ENCODE measurements around the gene LPP. TPM values are rescaled to one million over a fixed set of nuclear protein-coding genes. Genes with fewer than 3 reads are reported as not detected.

The LPP gene
- total RNA-seq, 1 donor from 2014 or later, result 23.1 TPM

DNA sequence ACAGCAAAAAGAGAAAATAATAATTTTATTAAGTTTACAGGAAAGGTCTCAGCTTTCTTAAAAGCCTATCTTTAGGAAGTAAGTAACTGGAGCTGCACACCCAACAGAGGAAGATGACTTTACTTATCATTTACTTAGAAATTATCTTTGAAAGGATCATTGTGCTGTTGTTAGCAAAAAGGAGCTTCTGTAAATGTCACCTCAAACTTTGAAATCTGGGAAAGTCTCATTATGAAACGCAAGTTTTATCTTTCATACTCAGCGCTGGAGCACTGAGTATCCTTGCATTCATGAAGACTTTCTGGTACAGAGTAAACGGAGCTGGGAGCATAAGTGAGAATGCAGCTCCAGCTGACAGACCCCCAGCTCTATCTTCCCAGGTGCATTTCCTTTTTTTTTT, 526.6 kb downstream of the LPP start:
- no peak for DNase-seq
- peaks cover 2% of the 10 kb centered on the region for H3K27me3 Mint-ChIP-seq (ENCODE audit: unreplicated experiment)
- no peak overlapping the region for H3K4me3 Mint-ChIP-seq (ENCODE audit: unreplicated experiment)
- TF ChIP-seq, protein P1, sequence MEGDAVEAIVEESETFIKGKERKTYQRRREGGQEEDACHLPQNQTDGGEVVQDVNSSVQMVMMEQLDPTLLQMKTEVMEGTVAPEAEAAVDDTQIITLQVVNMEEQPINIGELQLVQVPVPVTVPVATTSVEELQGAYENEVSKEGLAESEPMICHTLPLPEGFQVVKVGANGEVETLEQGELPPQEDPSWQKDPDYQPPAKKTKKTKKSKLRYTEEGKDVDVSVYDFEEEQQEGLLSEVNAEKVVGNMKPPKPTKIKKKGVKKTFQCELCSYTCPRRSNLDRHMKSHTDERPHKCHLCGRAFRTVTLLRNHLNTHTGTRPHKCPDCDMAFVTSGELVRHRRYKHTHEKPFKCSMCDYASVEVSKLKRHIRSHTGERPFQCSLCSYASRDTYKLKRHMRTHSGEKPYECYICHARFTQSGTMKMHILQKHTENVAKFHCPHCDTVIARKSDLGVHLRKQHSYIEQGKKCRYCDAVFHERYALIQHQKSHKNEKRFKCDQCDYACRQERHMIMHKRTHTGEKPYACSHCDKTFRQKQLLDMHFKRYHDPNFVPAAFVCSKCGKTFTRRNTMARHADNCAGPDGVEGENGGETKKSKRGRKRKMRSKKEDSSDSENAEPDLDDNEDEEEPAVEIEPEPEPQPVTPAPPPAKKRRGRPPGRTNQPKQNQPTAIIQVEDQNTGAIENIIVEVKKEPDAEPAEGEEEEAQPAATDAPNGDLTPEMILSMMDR (IDR thresholded peaks at IDR 0.05; ENCODE audit: partially characterized antibody, unreplicated experiment), result no peak
- no peak overlapping the region for H3K27ac Mint-ChIP-seq (ENCODE audit: unreplicated experiment)
- H3K36me3 Mint-ChIP-seq (ENCODE audit: unreplicated experiment), result no peaks in the 10 kb centered on the region
- no peaks in the 10 kb centered on the region for H3K9me3 Mint-ChIP-seq (ENCODE audit: unreplicated experiment)
- H3K4me1 Mint-ChIP-seq (ENCODE audit: low read depth, unreplicated experiment), result peaks cover 2% of the 10 kb centered on the region

DNA sequence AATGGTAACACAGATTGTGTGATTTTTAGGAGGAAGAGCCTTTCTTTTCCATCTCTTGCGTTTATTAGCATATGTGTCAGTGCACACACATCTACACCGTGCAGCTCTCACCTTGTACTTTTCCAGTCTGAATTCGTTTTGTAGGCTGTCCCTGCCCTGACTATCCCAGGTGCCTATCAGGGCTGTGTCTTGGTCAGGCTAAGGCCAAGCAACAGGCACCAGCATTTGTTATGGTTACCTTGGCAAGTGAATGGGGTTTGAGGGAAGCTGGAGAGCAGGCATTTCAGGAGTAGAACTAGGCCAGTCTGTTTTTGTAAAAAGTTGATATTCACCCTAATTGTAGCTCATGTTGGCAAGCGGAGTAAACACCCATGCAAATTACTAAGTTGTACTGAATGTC, 528.4 kb downstream of the LPP start:
- no peaks in the 10 kb centered on the region for H3K36me3 Mint-ChIP-seq (ENCODE audit: unreplicated experiment)
- no peak overlapping the region for H3K27ac Mint-ChIP-seq (ENCODE audit: unreplicated experiment)
- H3K4me3 Mint-ChIP-seq (ENCODE audit: unreplicated experiment), result no peak overlapping the region
- peaks cover 2% of the 10 kb centered on the region for H3K27me3 Mint-ChIP-seq (ENCODE audit: unreplicated experiment)
- DNase-seq, result no peak
- H3K9me3 Mint-ChIP-seq (ENCODE audit: unreplicated experiment), result no peaks in the 10 kb centered on the region
- TF ChIP-seq, protein P1 (IDR thresholded peaks at IDR 0.05; ENCODE audit: partially characterized antibody, unreplicated experiment), result no peak
- peaks cover 2% of the 10 kb centered on the region for H3K4me1 Mint-ChIP-seq (ENCODE audit: low read depth, unreplicated experiment)

DNA sequence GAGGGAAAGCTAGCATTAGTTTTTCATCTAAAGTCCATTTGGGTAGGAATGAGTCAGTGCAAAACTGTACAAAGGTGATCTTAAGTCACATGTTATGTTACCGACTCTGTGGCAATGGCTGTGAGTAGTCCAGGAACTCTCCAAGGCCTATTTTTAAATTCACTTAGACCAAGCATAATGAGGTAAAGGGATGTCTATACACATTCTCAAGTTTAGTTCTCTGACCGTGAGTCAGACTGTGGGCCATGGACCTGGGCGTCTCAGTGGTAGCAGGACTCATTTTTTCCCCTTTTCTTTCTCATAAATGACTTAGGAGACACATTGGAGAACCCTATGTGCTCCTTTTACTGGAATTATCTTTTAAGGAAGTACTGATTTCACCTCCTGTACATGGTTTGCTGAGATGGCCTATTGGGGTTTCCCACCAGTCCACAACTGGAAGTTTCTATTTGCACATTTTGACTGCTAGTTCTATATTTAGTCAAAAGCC, 529.1 kb downstream of the LPP start:
- H3K27me3 Mint-ChIP-seq (ENCODE audit: unreplicated experiment), result peaks cover 2% of the 10 kb centered on the region
- no peaks in the 10 kb centered on the region for H3K9me3 Mint-ChIP-seq (ENCODE audit: unreplicated experiment)
- H3K4me3 Mint-ChIP-seq (ENCODE audit: unreplicated experiment), result no peak overlapping the region
- no peak overlapping the region for H3K27ac Mint-ChIP-seq (ENCODE audit: unreplicated experiment)
- DNase-seq, result no peak
- H3K4me1 Mint-ChIP-seq (ENCODE audit: low read depth, unreplicated experiment), result peaks cover 2% of the 10 kb centered on the region
- no peaks in the 10 kb centered on the region for H3K36me3 Mint-ChIP-seq (ENCODE audit: unreplicated experiment)
- TF ChIP-seq, protein P1 (IDR thresholded peaks at IDR 0.05; ENCODE audit: partially characterized antibody, unreplicated experiment), result no peak

DNA sequence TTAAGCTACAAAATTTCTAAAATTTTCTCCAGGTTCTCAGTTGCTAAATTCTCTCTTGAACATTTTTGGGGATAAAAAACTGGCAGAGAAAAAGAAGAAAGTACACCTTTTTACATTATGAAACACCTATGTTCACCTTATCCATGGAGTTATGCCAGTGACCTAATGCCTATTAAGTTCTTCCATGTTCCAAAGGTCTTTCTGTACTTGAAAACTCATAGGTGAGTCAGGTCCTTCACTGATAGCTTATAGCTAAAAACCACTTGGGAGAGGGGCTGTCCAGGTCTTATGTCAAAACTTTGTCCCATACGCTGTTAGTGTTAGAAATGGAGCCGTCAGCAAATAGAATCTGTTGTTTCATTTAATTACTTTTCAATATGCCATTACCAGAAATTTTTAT, 530.3 kb downstream of the LPP start:
- Mint-ChIP-seq H3K4me1 (ENCODE audit: low read depth, unreplicated experiment) (peaks cover 2% of the 10 kb centered on the region), H3K9me3 (ENCODE audit: unreplicated experiment) (no peaks in the 10 kb centered on the region), H3K27ac (ENCODE audit: unreplicated experiment) (no peak overlapping the region), H3K4me3 (ENCODE audit: unreplicated experiment) (no peak overlapping the region), H3K27me3 (ENCODE audit: unreplicated experiment) (peaks cover 2% of the 10 kb centered on the region), H3K36me3 (ENCODE audit: unreplicated experiment) (no peaks in the 10 kb centered on the region)
- no peak for DNase-seq
- TF ChIP-seq, protein P1 (IDR thresholded peaks at IDR 0.05; ENCODE audit: partially characterized antibody, unreplicated experiment), result no peak

DNA sequence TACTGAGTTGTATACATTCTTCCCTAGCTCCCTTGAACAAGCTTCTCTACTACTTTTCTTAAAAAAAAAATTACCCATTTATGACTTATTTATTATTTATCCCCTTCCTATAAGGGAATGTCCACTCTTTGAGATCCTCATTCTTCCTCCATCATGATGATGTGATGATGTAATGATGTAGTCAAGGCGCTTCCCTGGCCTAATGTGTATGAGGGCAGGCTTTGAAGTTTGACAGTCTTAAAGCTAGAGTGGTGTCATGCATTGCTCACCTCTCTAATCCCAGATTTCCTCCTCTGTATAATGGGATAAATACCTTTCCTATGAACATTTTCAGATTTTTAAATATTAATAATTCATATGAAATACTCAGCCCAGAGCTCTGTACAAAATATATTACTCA, 531.8 kb downstream of the LPP start:
- DNase-seq, result no peak
- no peaks in the 10 kb centered on the region for H3K4me1 Mint-ChIP-seq (ENCODE audit: low read depth, unreplicated experiment)
- H3K36me3 Mint-ChIP-seq (ENCODE audit: unreplicated experiment), result no peaks in the 10 kb centered on the region
- no peak overlapping the region for H3K4me3 Mint-ChIP-seq (ENCODE audit: unreplicated experiment)
- H3K9me3 Mint-ChIP-seq (ENCODE audit: unreplicated experiment), result no peaks in the 10 kb centered on the region
- H3K27ac Mint-ChIP-seq (ENCODE audit: unreplicated experiment), result no peak overlapping the region
- peaks cover 2% of the 10 kb centered on the region for H3K27me3 Mint-ChIP-seq (ENCODE audit: unreplicated experiment)
- TF ChIP-seq, protein P1 (IDR thresholded peaks at IDR 0.05; ENCODE audit: partially characterized antibody, unreplicated experiment), result no peak

Measured in glutamatergic neuron (in vitro differentiated cells).